ENCODE results near the gene BCAS1. TPM values are rescaled to one million over a fixed set of nuclear protein-coding genes. Genes with fewer than 3 reads are reported as not detected.
"Not testable (repeated sequence)": the region's sequence is repeated elsewhere in the genome, so short reads cannot be mapped to it uniquely, and the experiment has no call there.

BCAS1 gene
- polyA plus RNA-seq, 5 donors, result 0.54 to 1.2 (median 0.85) TPM

- DNase-seq, result no peak
These were observed 85.8 kb downstream of the BCAS1 start for GRCh38 chr20:53984356-53985149.

- DNase-seq, result no peak
These were observed 87.0 kb downstream of the BCAS1 start for GRCh38 chr20:53983401-53983800.

GRCh38 chr20:53982624-53983023, 87.8 kb downstream of the BCAS1 start:
- DNase-seq, result no peak

GRCh38 chr20:53981752-53982437, 88.5 kb downstream of the BCAS1 start:
- DNase-seq, result no peak

GRCh38 chr20:53981130-53981529, 89.3 kb downstream of the BCAS1 start:
- DNase-seq, result no peak

GRCh38 chr20:53980031-53980465, 90.3 kb downstream of the BCAS1 start:
- DNase-seq, result peak; percentile 77 to 79

GRCh38 chr20:53978497-53978896, 91.9 kb downstream of the BCAS1 start:
- no peak for DNase-seq

- no peak for DNase-seq
These were observed 93.0 kb downstream of the BCAS1 start for GRCh38 chr20:53977391-53977790.

GRCh38 chr20:53975761-53976160, 94.6 kb downstream of the BCAS1 start:
- DNase-seq, result no peak

GRCh38 chr20:53974785-53975555, 95.4 kb downstream of the BCAS1 start:
- no peak for DNase-seq

GRCh38 chr20:53973882-53974281, 96.5 kb downstream of the BCAS1 start:
- DNase-seq, result not testable (repeated sequence)

- DNase-seq, result no peak
These were observed 98.2 kb downstream of the BCAS1 start for GRCh38 chr20:53972179-53972578.

- no peak for DNase-seq
These were observed 99.2 kb downstream of the BCAS1 start for GRCh38 chr20:53971096-53971683.

- DNase-seq, result no peak
These were observed 100.2 kb downstream of the BCAS1 start for GRCh38 chr20:53970232-53970631.

GRCh38 chr20:53967527-53967926, 102.9 kb downstream of the BCAS1 start:
- no peak for DNase-seq

- DNase-seq, result no peak
These were observed 103.5 kb downstream of the BCAS1 start for GRCh38 chr20:53966774-53967398.

- no peak for DNase-seq
These were observed 105.7 kb downstream of the BCAS1 start for GRCh38 chr20:53964501-53965253.

- DNase-seq, result no peak
These were observed 106.3 kb downstream of the BCAS1 start for GRCh38 chr20:53964067-53964466.

- DNase-seq, result no peak
These were observed 106.8 kb downstream of the BCAS1 start for GRCh38 chr20:53963635-53964034.

- no peak for DNase-seq
These were observed 108.0 kb downstream of the BCAS1 start for GRCh38 chr20:53962388-53962787.

GRCh38 chr20:53961527-53961926, 108.9 kb downstream of the BCAS1 start:
- no peak for DNase-seq
